Tibial nerve (tissue), 4 donors: ENCODE data around the gene SPDYE16.
"Not testable (repeated sequence)": the region's sequence is repeated elsewhere in the genome, so short reads cannot be mapped to it uniquely, and the experiment has no call there.

ENCODE experiments used
- CTCF ChIP-seq, 5 experiments: fragments of 200-600 bp in 3 of 5; fragments of 450-650 bp in 2 of 5; sonication (generic) in 3 of 5; IDR thresholded peaks; one replicate each; pipeline ENCODE4 v1.5.1; 2016 to 2019; ENCODE audit warnings: antibody characterized with exemption in 5 of 5, mild to moderate bottlenecking in 3 of 5, moderate library complexity in 2 of 5
- EP300 ChIP-seq, 2 donors: sonication (generic); formaldehyde crosslinking; IDR thresholded peaks; one replicate each; pipeline ENCODE4 v1.6.1; 2017; ENCODE audit warnings: antibody characterized with exemption in 2 of 2, mild to moderate bottlenecking in 1 of 2
- POLR2A ChIP-seq, 2 donors: fragments of 450-650 bp; IDR thresholded peaks; one replicate each; pipeline ENCODE4 v1.6.1; 2017; ENCODE audit warnings: antibody characterized with exemption in 2 of 2, mild to moderate bottlenecking in 2 of 2, moderate library complexity in 2 of 2

- not testable (repeated sequence) for TF ChIP-seq CTCF, POLR2A, EP300 (IDR thresholded peaks at IDR 0.05)
These were observed 47.4 kb downstream of the SPDYE16 start for GRCh38 chr7:76495717-76496116.
